Liver (tissue), 9 donors: Measurements from ENCODE around the gene NEDD4. TPM values are rescaled to one million over a fixed set of nuclear protein-coding genes. Genes with fewer than 3 reads are reported as not detected.

ENCODE experiments used
- DNase-seq: peaks from one replicate; pipeline ENCODE4 v3.0.0-alpha.2; 2017; ENCODE audit warnings: low spot score
- H3K27ac ChIP-seq, 2 donors: one replicate each; pipeline ENCODE4 v1.7.0; 2013; ENCODE audit warnings: inconsistent platforms in 2 of 2, low read length in 2 of 2, control low read depth in 1 of 2, low read depth in 1 of 2, mild to moderate bottlenecking in 1 of 2
- H3K27me3 ChIP-seq, 4 donors: one replicate each; pipeline versions ENCODE4 v1.6.1 to v1.7.0; 2013; ENCODE audit warnings: low read length in 3 of 4, inconsistent platforms in 1 of 4, mild to moderate bottlenecking in 1 of 4, moderate library complexity in 1 of 4; ENCODE audit not compliant: control insufficient read depth in 4 of 4, insufficient read depth in 4 of 4
- H3K36me3 ChIP-seq, 4 donors: one replicate each; pipeline versions ENCODE4 v1.6.1 to v1.7.0; 2013; ENCODE audit warnings: low read length in 3 of 4, mild to moderate bottlenecking in 3 of 4, low read depth in 1 of 4, moderate library complexity in 1 of 4; ENCODE audit not compliant: control insufficient read depth in 4 of 4, insufficient read depth in 3 of 4
- H3K4me1 ChIP-seq, 4 donors: one replicate each; pipeline versions ENCODE4 v1.6.1 to v1.7.0; 2013; ENCODE audit warnings: low read length in 3 of 4, mild to moderate bottlenecking in 3 of 4, moderate library complexity in 1 of 4; ENCODE audit not compliant: control insufficient read depth in 4 of 4, insufficient read depth in 4 of 4
- H3K4me3 ChIP-seq, 3 donors: one replicate each; pipeline versions ENCODE4 v1.6.1 to v1.7.0; 2013; ENCODE audit warnings: low read length in 3 of 3, control low read depth in 1 of 3, low read depth in 1 of 3, mild to moderate bottlenecking in 1 of 3
- H3K9ac ChIP-seq, 2 donors: one replicate each; pipeline ENCODE4 v1.7.0; 2013; ENCODE audit warnings: low read length in 2 of 2, mild to moderate bottlenecking in 2 of 2, moderate library complexity in 2 of 2, control low read depth in 1 of 2, low read depth in 1 of 2
- H3K9me3 ChIP-seq, 4 donors: one replicate each; pipeline versions ENCODE4 v1.6.1 to v1.7.0; 2013; ENCODE audit warnings: low read length in 3 of 4; ENCODE audit not compliant: control insufficient read depth in 4 of 4
- ATF3 ChIP-seq: IDR thresholded peaks from 2 replicates; pipeline ENCODE4 v1.6.1; 2016; ENCODE audit warnings: antibody characterized with exemption
- CTCF ChIP-seq: fragments of 150-350 bp; IDR thresholded peaks from 2 replicates; pipeline ENCODE4 v1.5.1; 2017; ENCODE audit warnings: improper control_type of control experiment, low read depth, low read length; ENCODE audit not compliant: missing input control
- EGR1 ChIP-seq, 2 donors: IDR thresholded peaks; 2 replicates each; pipeline ENCODE4 v1.6.1; 2016 to 2018; ENCODE audit warnings: antibody characterized with exemption in 2 of 2, low read depth in 2 of 2
- FOXA1 ChIP-seq: IDR thresholded peaks from 2 replicates; pipeline ENCODE4 v1.6.1; 2016; ENCODE audit warnings: antibody characterized with exemption
- HNF4A ChIP-seq, 2 donors: conservative IDR thresholded peaks; 2 replicates each; pipeline ENCODE4 v1.6.1; 2016; ENCODE audit warnings: antibody characterized with exemption in 2 of 2, mild to moderate bottlenecking in 2 of 2
- HNF4G ChIP-seq: IDR thresholded peaks from 2 replicates; pipeline ENCODE4 v1.6.1; 2016; ENCODE audit warnings: antibody characterized with exemption
- MAX ChIP-seq: IDR thresholded peaks from 2 replicates; pipeline ENCODE4 v1.6.1; 2016; ENCODE audit warnings: antibody characterized with exemption
- NR2F2 ChIP-seq: IDR thresholded peaks from 2 replicates; pipeline ENCODE4 v1.6.1; 2016; ENCODE audit warnings: antibody characterized with exemption
- RAD21 ChIP-seq, 2 donors: IDR thresholded peaks; 2 replicates each; pipeline ENCODE4 v1.6.1; 2016; ENCODE audit warnings: antibody characterized with exemption in 2 of 2, mild to moderate bottlenecking in 2 of 2
- REST ChIP-seq: IDR thresholded peaks from 2 replicates; pipeline ENCODE4 v1.6.1; 2016; ENCODE audit warnings: antibody characterized with exemption, mild to moderate bottlenecking
- SP1 ChIP-seq: IDR thresholded peaks from 2 replicates; pipeline ENCODE4 v1.6.1; 2018; ENCODE audit warnings: antibody characterized with exemption, mild to moderate bottlenecking
- YY1 ChIP-seq: IDR thresholded peaks from 2 replicates; pipeline ENCODE4 v1.6.1; 2016; ENCODE audit warnings: antibody characterized with exemption, mild to moderate bottlenecking
- ZBTB33 ChIP-seq: IDR thresholded peaks from 2 replicates; pipeline ENCODE4 v1.6.1; 2016; ENCODE audit warnings: antibody characterized with exemption
- WGBS: extraction: QIAGEN DNeasy Blood & Tissue Kit; methylation state at CpG from one replicate; pipeline ENCODE4 v1.1.7; 2013; 5-methylcytosine and 5-hydroxymethylcytosine counted together
- polyA plus RNA-seq, 2 donors: library from polyadenylated mRNA; stranded (reverse) in 1 of 2; unstranded in 1 of 2; fragments of 200-250 nt in 1 of 2; fragments of >200 nt in 1 of 2; fragmentation: Nextera tagmentation in 1 of 2; extraction: Ambion mirVana in 1 of 2; gene quantifications; one replicate each; pipeline versions ENCODE4 v1.2.1 to v1.2.3, GENCODE V29; 2013 to 2015
- total RNA-seq, 2 donors: library from RNA; depleted of rRNA; stranded (reverse); fragments of >200 nt; gene quantifications; one replicate each; pipeline ENCODE4 v1.2.3, GENCODE V29; 2014
- donor health status: healthy.
- donor health status: healthy.
- donor health status: healthy.
- donor health status: healthy.
- donor health status: healthy.

Gene NEDD4
- 10 to 100 TPM; 15.5 to 17.5 TPM for total RNA-seq
- polyA plus RNA-seq: 1 to 10 TPM; 9.1 to 9.3 TPM

GRCh38 chr15:55993111-55993803, at the start of gene NEDD4:
Gene NEDD4 (minus strand): TSS chr15:55993612. CDS start chr15:55993555, 57 bp downstream.
- Histone ChIP-seq H3K9me3 (no peaks in the 10 kb centered on the region), H3K4me3 (peak within 1 kb of the TSS; percentile 64 to 86 (median 84)), H3K9ac (peak within 1 kb of the TSS; percentile 81 to 83), H3K4me1 (peaks cover 0 to 14% (median 4%) of the 10 kb centered on the region in 4 donors), H3K27ac (peak within 1 kb of the TSS; percentile 92 to 95), H3K27me3 (no peaks in the 10 kb centered on the region), H3K36me3 (no peaks in the 10 kb centered on the region)
- under 1% methylated on average over 78 of the region's 83 CpGs for WGBS
- TF ChIP-seq FOXA1 (no peak), HNF4G (no peak), ZBTB33 (no peak), RAD21 (IDR thresholded peaks at IDR 0.05) (peak; percentile 30 to 65), CTCF (peak; percentile 50), YY1 (peak; percentile 22), EGR1 (IDR thresholded peaks at IDR 0.05; ENCODE audit: low read depth in 2 of 2) (peak in 1 of 2 donors; percentile 70), HNF4A (conservative IDR thresholded peaks at IDR 0.05) (no peak), REST (peak; percentile 31), SP1 (no peak), NR2F2 (no peak)
- peak; percentile 79 for DNase-seq

GRCh38 chr15:56042498-56042897, 49.1 kb upstream of the NEDD4 start:
- Histone ChIP-seq H3K27ac (no peak overlapping the region), H3K36me3 (no peaks in the 10 kb centered on the region), H3K9me3 (no peaks in the 10 kb centered on the region), H3K9ac (no peak overlapping the region), H3K4me1 (peaks cover 0 to 3% (median under 1%) of the 10 kb centered on the region in 4 donors), H3K27me3 (no peaks in the 10 kb centered on the region), H3K4me3 (no peak overlapping the region)
- no peak for TF ChIP-seq ZBTB33
- no peak for TF ChIP-seq ATF3
- TF ChIP-seq CTCF: no peak
- no peak for TF ChIP-seq MAX
- TF ChIP-seq EGR1 (IDR thresholded peaks at IDR 0.05; ENCODE audit: low read depth in 2 of 2): no peak
- TF ChIP-seq NR2F2: no peak
- no peak for TF ChIP-seq FOXA1
- 79% methylated on average over 4 of the region's 4 CpGs for WGBS
- no peak for DNase-seq
